DMS79 (cell line): ENCODE measurements around the gene TACC3.

Experiments used
- DNase-seq: peaks from one replicate; lab custom pipeline; 2025; lab: John Stamatoyannopoulos, UW

TACC3 gene

DNA sequence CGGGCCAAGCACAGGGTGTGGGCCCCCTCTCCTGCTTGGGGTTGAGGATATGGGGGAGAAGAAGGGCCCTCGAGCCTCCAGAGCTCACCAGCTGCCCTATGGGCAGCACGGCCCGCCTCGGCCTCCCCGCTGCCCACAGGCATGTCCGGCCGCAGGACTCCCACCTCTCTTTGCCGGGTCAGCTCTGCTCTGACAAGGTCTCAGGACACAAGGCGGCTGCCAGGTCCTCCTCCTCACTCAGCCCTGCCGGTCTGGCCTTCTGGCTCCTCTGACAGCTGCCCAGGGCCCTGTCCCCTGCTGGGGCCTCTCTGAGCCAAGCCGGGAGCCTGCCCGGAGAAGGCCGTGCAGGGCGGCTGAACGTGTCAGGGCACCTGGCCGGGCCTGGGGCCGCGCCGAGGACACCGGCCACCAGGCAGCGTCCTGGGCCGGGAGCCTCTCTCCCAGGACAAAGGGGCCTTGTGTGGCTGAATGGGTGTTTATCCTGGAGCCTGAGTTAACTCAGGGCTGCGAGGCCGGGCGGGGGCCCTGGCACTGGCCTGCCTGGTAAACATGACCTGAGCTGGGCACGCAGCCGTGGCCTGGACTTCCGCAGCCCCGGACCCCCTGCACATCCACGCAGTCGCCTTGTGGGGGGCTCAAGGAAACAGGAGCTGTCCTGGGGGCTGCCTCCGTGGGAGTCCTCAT, 25.7 kb downstream of the TACC3 start:
- no peak for DNase-seq

DNA sequence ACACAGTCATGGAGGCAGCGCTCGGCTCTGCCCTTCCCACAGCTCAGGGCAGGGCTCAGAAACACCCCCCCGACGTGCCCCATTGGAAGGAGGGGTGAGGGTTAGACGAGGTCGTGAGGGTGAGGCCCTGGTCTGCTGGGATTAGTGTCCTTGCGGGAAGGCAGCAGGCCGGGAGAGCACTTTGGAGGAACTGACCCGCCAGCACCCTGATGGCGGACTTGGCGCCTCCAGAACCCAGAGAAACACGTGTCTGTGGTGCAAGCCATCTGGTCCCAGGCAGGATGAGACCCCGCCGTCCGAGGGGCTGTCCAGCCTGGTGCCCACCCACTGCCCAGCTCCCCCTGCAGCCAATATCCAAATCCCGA, 26.3 kb downstream of the TACC3 start:
- DNase-seq: no peak

DNA sequence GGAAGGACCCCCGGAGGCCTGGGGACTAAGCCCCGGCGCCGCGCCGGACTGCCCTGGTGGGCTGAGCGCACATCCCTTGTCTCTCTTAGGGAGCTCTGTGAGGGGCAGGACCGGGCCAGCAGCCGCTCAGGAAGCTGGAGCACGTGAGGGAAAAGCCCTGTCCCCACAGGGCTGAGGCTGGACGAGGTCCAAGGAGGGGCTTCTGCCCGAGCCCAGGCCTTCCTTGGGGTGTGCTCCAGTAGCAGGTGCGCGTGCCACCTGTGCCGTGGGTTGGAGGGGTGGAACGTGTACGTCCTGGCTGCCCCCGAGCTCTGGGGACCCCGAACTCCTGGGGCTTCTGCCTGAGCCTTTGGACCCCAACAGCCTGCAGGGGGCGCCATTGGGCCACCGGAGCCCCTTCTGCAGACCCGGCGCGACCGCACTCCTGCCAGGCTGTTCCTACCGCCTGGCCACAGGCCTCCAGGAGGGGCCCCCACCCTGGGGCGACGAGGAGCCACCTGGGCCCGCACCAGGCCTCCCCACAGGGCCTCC, 27.2 kb downstream of the TACC3 start:
- peak; percentile 20 for DNase-seq

DNA sequence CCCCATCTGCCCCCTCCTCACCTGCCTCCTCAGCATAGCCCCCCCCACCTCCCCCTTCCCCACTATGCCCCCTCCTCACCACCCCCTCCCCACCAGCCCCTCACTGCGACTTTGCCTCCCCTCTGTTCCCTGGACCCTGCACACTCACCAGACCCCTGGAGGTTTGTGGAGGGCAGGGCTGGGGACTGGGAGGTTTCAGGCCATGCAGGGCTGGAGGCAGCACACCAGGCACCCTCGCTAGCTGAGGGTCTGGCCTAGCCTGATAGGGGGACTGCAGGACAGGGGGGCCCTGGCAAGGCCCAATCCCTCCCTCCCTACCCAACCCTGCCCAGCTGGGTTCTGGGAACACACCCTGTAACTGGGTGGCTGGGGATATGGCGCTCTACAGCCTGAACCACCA, 28.0 kb downstream of the TACC3 start:
- DNase-seq: no peak

DNA sequence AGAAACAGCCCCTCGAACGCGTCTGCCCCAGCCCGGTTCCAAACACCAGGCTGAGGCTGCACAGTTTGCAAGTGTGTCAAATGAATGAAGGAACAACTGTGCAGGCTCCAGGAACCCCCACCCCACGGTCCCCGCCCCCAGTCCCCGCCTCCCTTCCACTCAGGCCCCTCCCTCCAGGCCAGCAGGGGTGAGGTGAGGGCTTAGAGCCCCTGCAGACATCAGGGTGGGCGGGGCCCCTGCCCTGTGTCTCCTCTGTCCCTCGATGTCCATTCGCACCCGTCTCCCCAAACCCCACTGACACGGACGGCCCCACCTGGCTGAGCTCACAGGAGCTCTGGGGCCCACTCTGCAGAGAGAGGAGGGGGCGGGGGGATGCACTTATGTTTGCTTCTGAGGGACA, 28.5 kb downstream of the TACC3 start:
- DNase-seq: no peak

DNA sequence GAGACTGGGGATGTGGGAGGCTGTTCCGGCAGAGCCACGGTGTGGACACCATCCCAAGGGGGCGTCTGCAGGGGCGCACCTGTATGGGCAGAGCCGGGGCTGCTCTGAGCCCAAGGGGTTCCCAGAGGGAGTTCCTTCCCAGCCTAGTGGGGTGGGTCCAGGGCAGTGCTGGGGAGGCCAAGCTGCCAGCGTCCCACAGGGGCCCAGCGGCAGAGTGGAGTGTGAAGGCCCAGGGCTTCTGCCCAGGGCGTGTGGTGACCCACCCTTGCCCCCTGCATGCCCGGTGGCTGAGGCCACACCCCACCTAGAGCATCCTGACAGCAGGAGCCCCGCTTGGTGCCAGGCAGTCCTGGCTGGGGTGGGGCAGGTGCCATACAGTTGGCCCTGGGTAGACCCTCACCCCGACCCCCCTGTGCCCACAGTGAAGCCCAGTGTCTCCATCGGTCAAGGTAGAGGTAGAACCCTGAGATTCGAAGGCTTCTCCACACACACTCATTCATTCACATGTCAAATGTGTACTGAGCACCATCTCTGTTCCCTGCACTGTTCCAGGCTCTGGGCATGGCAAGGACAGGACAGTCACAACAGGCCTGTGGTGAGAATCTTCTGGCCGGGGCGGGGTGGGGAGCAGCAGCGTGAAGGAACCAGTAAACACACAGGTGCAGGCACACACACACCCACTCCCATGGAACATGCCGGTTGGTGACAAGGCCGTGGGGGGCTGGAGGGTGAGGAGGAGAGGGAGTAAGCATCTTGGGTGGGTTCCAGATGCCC, 29.2 kb downstream of the TACC3 start:
- no peak for DNase-seq

DNA sequence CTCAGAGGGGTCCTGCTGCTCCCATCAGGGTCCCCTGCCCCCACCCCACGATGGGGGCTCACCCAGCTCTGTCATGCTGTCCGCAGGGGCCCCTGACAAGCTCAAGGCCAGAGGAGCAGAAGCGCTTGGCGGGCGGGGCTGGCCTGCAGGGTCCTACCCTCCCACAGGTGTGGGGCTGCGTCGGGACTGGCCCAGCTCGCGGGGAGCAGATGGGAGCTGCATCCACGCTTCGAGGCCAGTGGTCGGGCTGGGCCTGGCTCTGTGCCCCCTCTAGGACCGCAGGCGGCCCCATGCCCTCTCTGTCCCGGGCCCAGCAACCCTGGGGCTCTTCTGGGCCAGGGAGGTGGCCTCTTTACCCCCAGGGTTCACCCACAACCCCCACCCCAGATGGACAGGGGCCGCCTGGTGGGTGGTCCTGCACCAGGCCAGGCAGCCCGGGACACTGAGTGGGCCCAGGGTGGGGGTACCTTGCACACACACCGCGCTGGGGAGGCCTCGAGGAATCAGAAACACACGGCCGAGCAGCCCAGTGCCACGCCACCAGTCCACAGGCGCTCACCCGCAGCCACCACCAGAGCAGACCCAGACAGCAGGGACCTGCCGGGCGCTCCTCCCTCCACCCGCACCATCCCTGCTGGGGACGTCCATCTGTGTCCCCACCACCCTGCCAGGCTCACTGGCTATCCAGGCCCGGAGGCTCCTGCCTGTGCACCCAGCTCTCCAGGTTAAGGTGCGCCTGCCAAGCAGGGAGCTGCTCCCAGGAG, 30.0 kb downstream of the TACC3 start:
- no peak for DNase-seq

DNA sequence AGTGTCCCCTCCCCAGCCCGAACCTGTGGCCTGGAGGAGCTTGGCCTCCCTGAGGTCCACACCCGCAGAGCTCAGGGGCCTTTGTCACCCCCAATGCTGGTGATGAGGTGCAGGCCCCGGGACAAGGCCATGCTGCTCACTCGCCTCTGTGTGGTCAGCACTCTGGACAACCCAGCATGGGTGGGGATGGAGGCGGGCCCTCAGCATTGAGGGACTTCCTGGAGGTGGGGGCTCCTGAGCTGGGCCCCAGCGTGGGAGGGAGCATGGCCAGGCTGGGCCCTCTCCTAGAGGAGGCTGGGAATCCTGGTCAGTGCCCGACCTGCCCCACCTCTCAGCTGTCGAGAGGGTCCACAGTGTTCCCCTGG, 30.6 kb downstream of the TACC3 start:
- DNase-seq: no peak

DNA sequence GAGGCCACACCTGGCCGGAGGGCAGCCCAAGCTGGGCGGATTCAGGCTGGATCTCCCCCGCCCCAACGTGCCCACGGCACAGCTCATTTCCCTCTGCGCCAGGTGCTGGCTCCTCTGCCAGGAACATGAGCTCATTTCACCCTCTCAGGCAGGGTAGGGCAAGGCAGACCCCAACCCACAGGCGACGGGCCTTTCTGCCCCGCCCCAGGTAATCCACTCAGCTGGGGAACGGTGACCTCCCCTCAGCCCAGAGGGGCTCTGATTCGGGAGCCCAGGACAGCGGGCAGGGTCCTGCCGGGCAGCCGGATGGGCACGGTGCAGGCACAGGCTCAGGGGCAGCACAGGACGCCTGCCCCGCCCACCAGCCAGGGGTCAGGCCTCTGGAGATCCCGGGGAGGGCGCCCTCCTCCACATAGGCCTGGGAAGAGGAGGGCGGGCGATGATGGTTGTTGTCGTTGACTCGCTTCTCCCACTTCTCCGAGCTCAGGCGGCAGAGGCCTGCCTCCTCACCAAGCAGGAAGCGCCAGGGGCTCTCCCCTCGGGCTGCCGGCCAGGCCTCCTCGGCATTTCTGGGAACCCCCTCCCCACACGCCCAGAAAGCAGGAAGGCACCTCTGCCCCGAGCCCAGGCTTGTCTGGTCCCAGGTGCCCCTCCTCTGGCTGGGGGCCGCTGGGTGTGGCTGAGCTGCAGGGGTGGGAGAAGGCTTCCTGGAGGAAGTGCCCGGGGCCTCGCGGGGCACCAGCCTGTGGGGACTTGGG, 31.1 kb downstream of the TACC3 start:
- DNase-seq: peak; percentile 19

DNA sequence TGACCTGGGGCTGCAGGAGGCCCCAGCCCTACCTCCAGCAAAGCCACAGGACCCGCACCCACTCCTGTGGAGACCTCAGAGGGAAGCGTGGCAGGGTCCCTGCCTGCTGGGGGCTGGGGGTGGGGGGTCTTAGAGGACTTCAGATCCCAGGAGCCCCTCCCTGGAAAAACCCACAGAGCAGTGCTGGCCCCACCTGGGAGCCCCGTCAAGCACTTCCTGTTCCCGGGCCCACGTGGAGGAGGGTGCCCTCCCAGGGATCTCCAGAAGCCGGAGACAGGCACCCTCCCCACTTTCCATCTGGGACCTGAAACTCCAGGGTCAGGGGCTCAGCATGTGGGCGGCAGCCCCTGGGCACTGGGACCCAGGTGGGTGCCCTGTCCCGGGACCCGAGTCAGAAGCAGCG, 32.0 kb downstream of the TACC3 start:
- no peak for DNase-seq

DNA sequence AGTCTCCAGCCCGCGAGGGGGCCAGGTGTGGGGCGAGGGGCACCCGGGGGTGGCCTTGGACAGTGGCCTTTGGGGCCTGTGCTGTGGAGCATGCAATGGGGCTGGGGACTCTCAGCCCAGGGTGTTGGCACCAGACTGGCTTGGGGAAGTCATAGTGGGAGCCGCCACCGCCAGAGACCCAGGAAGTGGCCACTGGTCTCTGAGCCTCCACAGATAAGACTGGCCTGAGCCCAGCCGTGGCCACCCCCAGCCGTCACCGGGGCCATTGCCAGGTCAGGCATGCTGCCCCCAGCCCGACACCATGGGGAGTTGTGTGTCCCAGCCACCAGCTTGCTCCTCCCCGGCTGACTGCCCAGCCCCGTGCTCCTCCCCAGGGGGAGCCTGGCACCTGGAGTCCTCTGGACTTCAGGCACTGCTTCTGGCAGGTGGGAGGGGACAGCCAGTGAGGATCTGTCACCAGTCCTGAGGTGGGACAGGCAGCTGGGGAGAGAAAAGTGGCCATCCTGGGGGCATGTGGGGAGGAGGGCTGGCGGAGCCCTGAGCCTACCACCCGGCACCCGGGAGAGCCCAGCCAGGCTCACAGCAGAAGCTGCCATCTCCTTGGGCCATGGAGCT, 32.5 kb downstream of the TACC3 start:
- DNase-seq: no peak

DNA sequence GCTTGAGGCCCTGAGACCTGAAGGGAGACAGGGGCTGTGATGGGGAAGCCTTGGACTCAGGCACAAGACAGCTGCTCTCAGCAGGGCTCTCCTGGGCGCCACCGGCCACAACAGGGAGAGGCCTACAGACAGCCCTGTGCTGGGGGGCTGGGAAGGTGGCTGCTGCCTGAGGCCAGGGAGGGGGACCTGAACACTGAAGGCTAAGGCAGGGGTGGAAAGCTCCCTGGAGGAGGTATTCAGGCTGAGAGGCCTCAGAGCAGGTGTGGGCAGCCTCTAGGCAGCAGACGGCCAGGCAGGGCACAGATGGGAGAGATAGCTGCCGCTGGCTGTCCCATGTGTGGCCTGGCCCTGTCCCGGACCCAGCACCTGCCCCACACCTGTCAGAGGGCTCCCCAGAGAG, 33.0 kb downstream of the TACC3 start:
- DNase-seq: no peak

DNA sequence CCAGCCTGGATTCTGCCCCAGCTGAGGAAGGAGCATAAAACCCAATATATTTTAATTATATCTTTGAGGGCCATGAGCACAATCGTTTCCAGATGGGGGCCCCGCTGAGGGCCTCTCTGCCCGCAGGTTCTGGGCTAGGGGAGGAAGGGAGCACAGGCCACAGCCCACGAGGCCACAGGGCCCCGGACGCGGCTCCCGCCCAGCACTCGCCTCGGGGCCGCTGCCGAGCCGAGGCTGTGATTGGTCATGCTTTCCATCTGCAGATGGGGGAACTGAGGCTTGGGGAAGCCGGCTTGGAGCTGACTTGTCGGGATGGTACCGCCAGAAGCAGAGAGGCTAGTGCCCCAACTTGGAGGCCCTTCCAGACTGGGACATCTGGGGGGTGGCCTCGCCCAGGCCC, 34.0 kb downstream of the TACC3 start:
- DNase-seq: no peak

DNA sequence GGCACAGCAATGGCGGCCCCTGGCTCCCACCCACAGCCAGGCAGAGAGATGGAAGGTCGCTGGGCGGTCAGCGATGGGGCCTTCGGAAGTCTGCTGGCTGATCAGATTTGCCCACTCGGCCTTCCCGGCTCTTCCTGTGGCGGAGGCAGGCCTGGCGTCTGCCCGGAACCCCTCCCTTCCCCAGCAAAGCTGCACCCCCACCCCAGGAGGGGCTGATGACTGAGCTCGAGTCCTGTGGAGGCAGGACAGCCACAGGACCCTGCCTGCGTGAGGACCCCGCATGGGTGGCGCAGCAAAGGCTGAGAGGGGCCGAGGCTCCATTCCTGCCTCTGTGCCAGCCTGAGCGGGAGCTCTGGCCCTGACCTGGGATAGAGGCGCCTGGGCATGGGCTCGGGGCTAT, 34.8 kb downstream of the TACC3 start:
- DNase-seq: no peak

DNA sequence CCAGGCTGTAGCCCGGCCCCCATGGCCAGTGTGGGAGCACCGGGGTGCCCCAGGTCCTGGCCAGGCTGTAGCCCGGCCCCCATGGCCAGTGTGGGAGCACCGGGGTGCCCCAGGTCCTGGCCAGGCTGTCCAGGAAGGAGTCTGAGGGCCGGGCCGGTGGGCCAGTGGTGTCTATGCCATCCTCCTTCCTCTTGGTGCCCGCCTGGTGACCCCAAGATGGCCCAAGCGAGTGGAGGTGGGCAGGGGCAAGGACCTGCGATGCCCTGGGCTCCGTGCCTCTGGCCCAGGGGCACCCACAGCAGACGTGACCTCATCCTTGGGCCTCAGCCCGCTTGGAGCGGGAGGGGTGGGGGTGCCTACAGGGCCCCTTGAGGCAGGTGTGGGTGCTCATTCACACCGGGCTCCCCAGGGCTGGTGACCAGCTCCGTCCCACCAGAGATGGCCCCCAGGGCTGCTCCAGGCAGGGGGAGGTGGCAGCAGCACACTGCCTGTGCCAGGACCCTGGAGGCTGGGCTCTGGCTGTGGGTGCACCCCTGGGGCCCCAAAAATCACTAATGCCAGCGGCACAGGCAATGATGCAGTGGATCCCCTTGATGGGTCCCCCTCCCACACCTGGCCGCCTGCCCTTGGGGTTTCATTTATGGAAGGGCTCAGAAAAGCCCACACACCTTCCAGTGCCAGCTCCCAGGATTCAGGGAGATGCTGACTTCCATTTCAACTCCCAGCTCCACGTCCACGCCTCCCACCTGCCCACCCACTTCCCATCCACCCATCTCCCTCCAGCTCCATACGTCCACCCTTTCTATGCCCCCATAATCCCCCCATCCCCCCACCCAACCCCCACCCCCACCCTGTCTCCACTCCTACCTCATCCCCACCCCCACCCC, 35.8 kb downstream of the TACC3 start:
- no peak for DNase-seq

DNA sequence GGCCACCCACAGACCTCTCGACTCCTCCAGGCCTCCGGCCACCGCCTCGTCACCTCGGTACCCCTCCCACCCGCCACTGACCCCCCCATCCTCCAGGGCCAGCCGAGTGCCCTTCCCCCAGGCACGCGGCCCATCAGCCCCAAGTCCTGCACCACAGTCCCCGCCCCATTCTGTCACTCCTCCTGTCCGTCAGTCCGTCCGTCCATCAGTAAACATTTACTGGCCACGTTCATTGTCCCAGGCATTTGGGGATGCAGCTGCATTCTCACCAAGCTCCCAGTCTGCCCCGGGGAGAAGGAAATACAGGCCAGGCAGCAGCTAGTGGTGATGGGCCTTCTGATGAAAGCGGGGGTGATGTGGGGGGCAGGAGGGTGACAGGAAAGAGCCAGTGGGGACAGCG, 36.5 kb downstream of the TACC3 start:
- DNase-seq: no peak

DNA sequence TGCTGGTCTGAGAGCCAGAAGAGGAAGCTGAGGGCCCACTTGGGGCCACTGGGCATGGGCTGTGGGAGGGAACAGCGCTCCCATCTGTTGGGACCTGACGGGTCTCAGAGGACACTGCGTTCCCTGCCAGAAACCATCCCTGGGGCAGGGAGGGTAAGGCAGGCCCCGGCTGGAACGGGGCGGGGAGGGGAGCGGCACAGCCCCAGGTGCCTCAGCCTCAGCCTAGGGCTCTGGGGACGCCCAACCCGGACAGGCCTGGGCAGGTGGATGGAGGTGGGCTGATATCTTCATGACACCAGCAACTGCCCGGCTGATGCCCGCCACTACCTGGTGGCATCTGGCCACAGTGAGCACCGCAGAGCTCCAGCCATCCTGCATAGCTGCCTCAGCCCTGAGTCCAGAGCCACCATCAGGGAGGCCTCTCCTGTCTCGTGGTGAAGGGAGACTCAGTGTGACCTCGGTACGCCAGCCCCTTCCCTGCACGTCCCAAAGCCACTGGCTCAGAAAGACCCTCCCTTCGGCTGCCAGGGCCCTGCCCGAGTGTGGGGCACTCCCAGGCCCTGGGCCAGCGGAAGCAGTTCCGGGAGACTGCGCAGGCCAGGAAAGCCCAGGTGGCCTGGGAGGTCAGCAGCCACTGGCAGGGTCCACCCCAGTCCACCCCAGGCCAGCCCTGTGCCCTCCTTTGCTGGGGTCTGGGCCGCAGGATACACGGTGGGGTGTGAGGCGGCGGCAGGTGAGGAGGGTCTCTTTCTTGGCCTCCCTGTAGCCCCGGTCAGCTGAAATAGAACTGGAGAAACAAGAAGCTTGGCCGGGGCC, 37.2 kb downstream of the TACC3 start:
- no peak for DNase-seq

DNA sequence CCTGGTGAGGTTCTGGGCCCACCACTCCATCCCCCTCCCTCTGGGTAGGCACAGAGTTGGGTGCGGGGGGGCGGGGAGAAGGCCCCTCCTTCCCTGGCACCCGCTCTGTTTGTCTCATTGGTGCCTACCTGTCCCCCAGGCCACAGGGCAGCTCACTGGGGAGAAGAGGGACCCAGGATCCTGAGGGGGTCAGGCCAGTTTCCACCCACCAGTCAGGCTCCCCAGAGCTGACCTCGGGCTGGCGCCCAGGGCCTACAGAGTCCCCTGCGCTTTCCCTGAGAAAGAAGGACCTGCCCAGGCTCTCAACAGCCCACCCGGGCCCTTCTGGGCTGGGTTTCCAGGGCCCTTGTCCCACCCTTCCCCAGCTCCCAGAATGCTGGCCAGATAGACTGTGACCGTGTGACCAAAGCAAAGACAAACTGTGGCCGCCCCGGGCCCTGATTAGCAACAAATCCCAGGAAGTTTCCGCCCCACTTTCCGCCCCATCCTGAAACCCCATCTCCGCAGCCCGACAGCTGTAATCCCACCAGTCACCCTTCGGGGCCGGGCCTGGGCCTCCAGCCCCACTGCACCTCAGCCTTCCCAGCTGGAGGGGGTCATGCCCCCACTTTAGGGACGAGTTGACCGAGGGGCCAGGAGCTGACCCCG, 38.0 kb downstream of the TACC3 start:
- DNase-seq: no peak

DNA sequence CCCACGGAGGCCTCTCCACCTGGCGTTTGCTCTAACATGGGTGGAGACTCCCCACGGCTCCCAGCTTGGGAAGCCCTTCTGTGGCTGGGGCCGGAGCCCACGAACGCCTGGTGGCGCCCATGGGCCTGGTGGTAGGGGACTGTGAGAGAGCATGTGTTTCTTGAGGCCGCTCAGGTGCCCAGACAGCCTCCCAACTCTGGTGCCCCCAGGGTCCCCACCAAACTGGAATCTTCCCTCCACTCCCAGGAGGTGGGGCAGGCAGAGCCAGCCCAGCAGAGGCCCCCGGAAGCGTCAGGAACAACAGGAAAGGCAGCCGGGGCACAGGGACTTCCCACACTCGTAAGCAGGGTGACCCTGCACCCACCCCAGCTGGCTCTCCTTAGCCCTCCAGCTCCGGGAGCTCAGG, 38.5 kb downstream of the TACC3 start:
- no peak for DNase-seq
